ENCODE data around the gene DIPK2B.

The DIPK2B gene

GRCh38 chrX:45154462-45154861 lies 46.2 kb downstream of the DIPK2B start:
- DNase-seq: no peak

DNA sequence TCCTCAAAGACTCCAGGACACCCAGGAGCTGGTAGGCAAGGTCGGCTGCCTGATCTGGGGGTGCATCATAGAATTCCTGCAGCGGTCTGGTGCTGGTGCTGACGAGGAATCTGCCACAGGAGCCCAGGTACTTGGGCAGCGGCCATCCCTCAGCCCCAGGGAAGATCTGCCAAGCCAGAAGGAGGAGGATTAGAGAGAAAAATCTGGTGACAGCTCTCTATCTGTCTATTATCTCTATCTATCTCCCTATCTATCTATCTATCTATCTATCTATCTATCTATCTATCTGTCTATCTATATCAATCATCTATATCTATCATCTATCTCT lies 46.7 kb downstream of the DIPK2B start:
- no peak for DNase-seq
